Vagina (tissue), 2 donors: Measurements from ENCODE around the gene RNF167. TPM values are rescaled to one million over a fixed set of nuclear protein-coding genes. Genes with fewer than 3 reads are reported as not detected.
A peak's percentile ranks its signal among the peaks of the same experiment; 100 is the strongest.

Experiments
- DNase-seq, 2 donors: peaks; one replicate each; pipeline ENCODE4 v3.0.0-alpha.2; 2017; ENCODE audit errors: extremely low spot score in 2 of 2
- H3K27ac ChIP-seq: fragments of 200-600 bp; sonication (generic); one replicate; pipeline ENCODE4 v1.5.1; 2019
- H3K27me3 ChIP-seq: fragments of 200-600 bp; sonication (generic); one replicate; pipeline ENCODE4 v1.5.1; 2019
- H3K36me3 ChIP-seq, 2 donors: fragments of 200-600 bp; sonication (generic); one replicate each; pipeline ENCODE4 v1.5.1; 2017 to 2019
- H3K4me1 ChIP-seq: fragments of 200-600 bp; sonication (generic); one replicate; pipeline ENCODE4 v1.5.1; 2019
- H3K4me3 ChIP-seq, 2 donors: fragments of 200-600 bp; sonication (generic); 1 replicate in 1 of 2; 2 replicates in 1 of 2; pipeline ENCODE4 v1.5.1; 2016 to 2019
- H3K9me3 ChIP-seq: fragments of 200-600 bp; sonication (generic); one replicate; pipeline ENCODE4 v1.5.1; 2019
- CTCF ChIP-seq, 3 experiments: fragments of 450-650 bp in 2 of 3; fragments of 200-600 bp in 1 of 3; sonication (generic) in 1 of 3; IDR thresholded peaks; one replicate each; pipeline ENCODE4 v1.5.1; 2017 to 2019; ENCODE audit warnings: antibody characterized with exemption in 3 of 3, mild to moderate bottlenecking in 2 of 3, moderate library complexity in 2 of 3
- POLR2A ChIP-seq, 2 donors: fragments of 450-650 bp; IDR thresholded peaks; one replicate each; pipeline ENCODE4 v1.6.1; 2017; ENCODE audit warnings: antibody characterized with exemption in 2 of 2, mild to moderate bottlenecking in 2 of 2, moderate library complexity in 2 of 2
- POLR2AphosphoS5 ChIP-seq, 2 donors: sonication (generic); formaldehyde crosslinking; IDR thresholded peaks; one replicate each; pipeline ENCODE4 v1.9.0; 2017; ENCODE audit warnings: antibody characterized with exemption in 2 of 2, mild to moderate bottlenecking in 2 of 2, low read depth in 1 of 2; ENCODE audit not compliant: insufficient read depth in 1 of 2
- intact Hi-C: fragments of 100-400 bp; cut with DNase I; formaldehyde crosslinking; loops from one replicate; pipeline ENCODE4 v1.15.1; 2023
- total RNA-seq: library from RNA; depleted of rRNA; stranded (reverse); fragments of >200 nt; gene quantifications from one replicate; pipeline ENCODE4 v1.2.3, GENCODE V29; 2016

The RNF167 gene
- total RNA-seq, 1 donor from 2014 or later: 54.3 TPM

GRCh38 chr17:4897198-4897687 is 42.8 kb upstream of the RNF167 start:
- H3K4me3 ChIP-seq: no peak overlapping the region
- no peaks in the 10 kb centered on the region for H3K9me3 ChIP-seq
- intact Hi-C loops: no loop called here
- TF ChIP-seq CTCF (IDR thresholded peaks at IDR 0.05) (no peak), POLR2A (IDR thresholded peaks at IDR 0.05) (no peak), POLR2AphosphoS5 (IDR thresholded peaks at IDR 0.05; ENCODE audit: insufficient read depth in 1 of 2, low read depth in 1 of 2) (no peak)
- H3K36me3 ChIP-seq: peaks cover 0 to 54% of the 10 kb centered on the region in 2 donors
- H3K27ac ChIP-seq: no peak overlapping the region
- H3K27me3 ChIP-seq: no peaks in the 10 kb centered on the region
- H3K4me1 ChIP-seq: peaks cover 20% of the 10 kb centered on the region
- no peak for DNase-seq

GRCh38 chr17:4897785-4898184 is 42.3 kb upstream of the RNF167 start:
- no peak for DNase-seq
- no peaks in the 10 kb centered on the region for H3K9me3 ChIP-seq
- H3K4me3 ChIP-seq: no peak overlapping the region
- TF ChIP-seq CTCF (IDR thresholded peaks at IDR 0.05): no peak
- no peak for TF ChIP-seq POLR2A (IDR thresholded peaks at IDR 0.05)
- TF ChIP-seq POLR2AphosphoS5 (IDR thresholded peaks at IDR 0.05; ENCODE audit: insufficient read depth in 1 of 2, low read depth in 1 of 2): no peak
- no peaks in the 10 kb centered on the region for H3K27me3 ChIP-seq
- H3K4me1 ChIP-seq: peaks cover 21% of the 10 kb centered on the region
- H3K27ac ChIP-seq: no peak overlapping the region
- intact Hi-C loops: no loop called here
- peaks cover 0 to 48% of the 10 kb centered on the region in 2 donors for H3K36me3 ChIP-seq

- Histone ChIP-seq H3K4me1 (peaks cover 27% of the 10 kb centered on the region), H3K27ac (no peak overlapping the region), H3K4me3 (no peak overlapping the region), H3K36me3 (peaks cover 0 to 42% of the 10 kb centered on the region in 2 donors), H3K27me3 (no peaks in the 10 kb centered on the region), H3K9me3 (no peaks in the 10 kb centered on the region)
- TF ChIP-seq POLR2A (IDR thresholded peaks at IDR 0.05): no peak
- no peak for TF ChIP-seq POLR2AphosphoS5 (IDR thresholded peaks at IDR 0.05; ENCODE audit: insufficient read depth in 1 of 2, low read depth in 1 of 2)
- TF ChIP-seq CTCF (IDR thresholded peaks at IDR 0.05): no peak
- DNase-seq: no peak
- intact Hi-C loops: no loop called here
Observed at GRCh38 chr17:4898351-4898750, 41.7 kb upstream of the RNF167 start.

- no peaks in the 10 kb centered on the region for H3K9me3 ChIP-seq
- H3K4me3 ChIP-seq: peak overlapping the region; percentile 50 to 56
- H3K27ac ChIP-seq: peak overlapping the region; percentile 10
- peaks cover 29% of the 10 kb centered on the region for H3K4me1 ChIP-seq
- H3K36me3 ChIP-seq: peaks cover 0 to 37% of the 10 kb centered on the region in 2 donors
- H3K27me3 ChIP-seq: no peaks in the 10 kb centered on the region
- no peak for DNase-seq
- TF ChIP-seq POLR2AphosphoS5 (IDR thresholded peaks at IDR 0.05; ENCODE audit: insufficient read depth in 1 of 2, low read depth in 1 of 2) (no peak), CTCF (IDR thresholded peaks at IDR 0.05) (no peak), POLR2A (IDR thresholded peaks at IDR 0.05) (no peak)
- intact Hi-C loops: no loop called here
Observed at GRCh38 chr17:4898927-4899326, 41.1 kb upstream of the RNF167 start.

GRCh38 chr17:4899341-4900230 is 40.5 kb upstream of the RNF167 start, which contains the start of gene C17orf107:
Gene C17orf107, plus strand, starts transcription at chr17:4899536. Its CDS starts 227 bp downstream, at chr17:4899763.
- no peak for DNase-seq
- intact Hi-C loops: loop anchor here (10.0 kb wide), 1 partner anchor 165 kb away; no protein-coding TSS in a partner anchor
- Histone ChIP-seq H3K36me3 (peaks cover 0 to 30% of the 10 kb centered on the region in 2 donors), H3K4me3 (peak within 1 kb of the TSS; percentile 50 to 56), H3K4me1 (peaks cover 29% of the 10 kb centered on the region), H3K27me3 (no peaks in the 10 kb centered on the region), H3K9me3 (no peaks in the 10 kb centered on the region), H3K27ac (peak within 1 kb of the TSS; percentile 10)
- TF ChIP-seq POLR2AphosphoS5 (IDR thresholded peaks at IDR 0.05; ENCODE audit: insufficient read depth in 1 of 2, low read depth in 1 of 2): peak in 1 of 2 donors; percentile 72
- no peak for TF ChIP-seq POLR2A (IDR thresholded peaks at IDR 0.05)
- no peak for TF ChIP-seq CTCF (IDR thresholded peaks at IDR 0.05)
